IMR-90 (cell line): ENCODE results near the gene NKX2-3. TPM values are rescaled to one million over a fixed set of nuclear protein-coding genes. Genes with fewer than 3 reads are reported as not detected.
A peak's percentile ranks its signal among the peaks of the same experiment; 100 is the strongest.

Source experiments
- ATAC-seq: fragments of 200-7000 bp; cut with Tn5 transposase; 2 replicates; pipeline ENCODE4 v1.9.1; 2020; ENCODE audit warnings: low read depth, mild to moderate bottlenecking, moderate library complexity
- BruUV-seq: library from RNA; stranded (reverse); fragments of 400-500 nt; replicated peaks from 2 replicates; lab custom pipeline; 2021; lab: Mats Ljungman, UMichigan
- CTCF ChIA-PET: fragments of 300-600 bp; formaldehyde crosslinking; extraction: SDS; loops from one replicate; lab custom pipeline; 2021; ENCODE audit warnings: antibody characterized with exemption; lab: Yijun Ruan, JAX
- POLR2A ChIA-PET: fragments of 300-600 bp; sonication (Branson Sonifier 250); formaldehyde crosslinking; loops from one replicate; lab custom pipeline; 2022; ENCODE audit warnings: antibody characterized with exemption; ENCODE audit not compliant: unreplicated experiment; lab: Charles Lee
- DNase-seq: peaks from one replicate; pipeline ENCODE4 v3.0.0; 2013
- H2AFZ ChIP-seq: replicated peaks from 2 replicates; pipeline ENCODE3; 2013; ENCODE audit warnings: low read length, mild to moderate bottlenecking; ENCODE audit not compliant: poor library complexity
- H2AK5ac ChIP-seq: 2 replicates; pipeline ENCODE4 v1.6.1; 2013; ENCODE audit warnings: low read depth, low read length, inconsistent platforms
- H2AK9ac ChIP-seq: replicated peaks from 2 replicates; pipeline ENCODE3; 2013; ENCODE audit warnings: mild to moderate bottlenecking, low read depth, low read length, moderate library complexity; ENCODE audit not compliant: poor library complexity
- H2BK120ac ChIP-seq: 2 replicates; pipeline ENCODE4 v1.6.1; 2013; ENCODE audit warnings: low read depth, low read length, inconsistent platforms
- H2BK15ac ChIP-seq: 3 replicates; pipeline ENCODE4 v1.6.1; 2013; ENCODE audit warnings: low read depth, low read length, inconsistent platforms
- H2BK20ac ChIP-seq: 2 replicates; pipeline ENCODE4 v1.6.1; 2013; ENCODE audit warnings: low read depth, mild to moderate bottlenecking, inconsistent platforms, low read length, moderate library complexity
- H2BK5ac ChIP-seq: 2 replicates; pipeline ENCODE4 v1.6.1; 2013; ENCODE audit warnings: mild to moderate bottlenecking, low read depth, low read length, inconsistent platforms; ENCODE audit not compliant: poor library complexity, severe bottlenecking
- H3K14ac ChIP-seq: replicated peaks from 2 replicates; pipeline ENCODE4 v1.6.1; 2013; ENCODE audit warnings: low read depth, low read length, inconsistent platforms
- H3K18ac ChIP-seq: 2 replicates; pipeline ENCODE4 v1.6.1; 2013; ENCODE audit warnings: low read depth, low read length, control low read depth
- H3K23ac ChIP-seq: 2 replicates; pipeline ENCODE4 v1.6.1; 2013; ENCODE audit warnings: low read depth, low read length, inconsistent platforms
- H3K27ac ChIP-seq: 2 replicates; pipeline ENCODE4 v1.5.1; 2013; ENCODE audit warnings: mild to moderate bottlenecking, control low read depth, low read length; ENCODE audit not compliant: insufficient read depth
- H3K27me3 ChIP-seq: 2 replicates; pipeline ENCODE4 v1.6.1; 2013; ENCODE audit warnings: low read length; ENCODE audit not compliant: control insufficient read depth, insufficient read depth
- H3K36me3 ChIP-seq: 2 replicates; pipeline ENCODE4 v1.6.1; 2013; ENCODE audit warnings: low read length, mixed read lengths; ENCODE audit not compliant: control insufficient read depth, insufficient read depth
- H3K4ac ChIP-seq: 2 replicates; pipeline ENCODE4 v1.6.1; 2013; ENCODE audit warnings: low read depth, low read length, inconsistent platforms
- H3K4me1 ChIP-seq: 2 replicates; pipeline ENCODE4 v1.6.1; 2013; ENCODE audit warnings: low read length, mixed read lengths; ENCODE audit not compliant: control insufficient read depth, insufficient read depth
- H3K4me2 ChIP-seq: 2 replicates; pipeline ENCODE4 v1.6.1; 2013; ENCODE audit warnings: low read depth, mild to moderate bottlenecking, control low read depth, low read length, moderate library complexity
- H3K4me3 ChIP-seq: 2 replicates; pipeline ENCODE4 v1.5.1; 2013; ENCODE audit warnings: low read depth, mild to moderate bottlenecking, control low read depth, low read length, moderate library complexity; ENCODE audit not compliant: insufficient read depth
- H3K56ac ChIP-seq: 2 replicates; pipeline ENCODE4 v1.6.1; 2013; ENCODE audit warnings: low read length, inconsistent platforms; ENCODE audit not compliant: insufficient read depth; ENCODE audit errors: extremely low read depth
- H3K79me1 ChIP-seq, 2 experiments: 2 replicates each; pipeline ENCODE4 v1.6.1; 2013; ENCODE audit warnings: low read length in 2 of 2, inconsistent platforms in 1 of 2, low read depth in 1 of 2
- H3K9ac ChIP-seq: 2 replicates; pipeline ENCODE4 v1.6.1; 2013; ENCODE audit warnings: low read depth, low read length, control low read depth
- H3K9me1 ChIP-seq: 2 replicates; pipeline ENCODE4 v1.6.1; 2013; ENCODE audit warnings: low read length, inconsistent platforms; ENCODE audit not compliant: insufficient read depth
- H3K9me3 ChIP-seq: 2 replicates; pipeline ENCODE4 v1.6.1; 2013; ENCODE audit warnings: low read length; ENCODE audit not compliant: control insufficient read depth, insufficient read depth
- H4K20me1 ChIP-seq: 2 replicates; pipeline ENCODE4 v1.6.1; 2013; ENCODE audit warnings: low read length, inconsistent platforms; ENCODE audit not compliant: insufficient read depth
- H4K5ac ChIP-seq: 2 replicates; pipeline ENCODE4 v1.6.1; 2013; ENCODE audit warnings: mild to moderate bottlenecking, low read depth, low read length, control low read depth
- H4K8ac ChIP-seq, 2 experiments: 2 replicates each; pipeline ENCODE4 v1.6.1; 2013; ENCODE audit warnings: low read depth in 2 of 2, low read length in 2 of 2, control low read depth in 1 of 2, inconsistent platforms in 1 of 2
- H4K91ac ChIP-seq: 2 replicates; pipeline ENCODE4 v1.6.1; 2013; ENCODE audit warnings: low read depth, low read length, inconsistent platforms; ENCODE audit not compliant: insufficient read depth
- CEBPB ChIP-seq: IDR thresholded peaks from 2 replicates; pipeline ENCODE4 v1.6.1; 2012; ENCODE audit warnings: low read depth, low read length, improper control_type of control experiment
- FOS ChIP-seq: fragments of 150-350 bp; IDR thresholded peaks from 2 replicates; pipeline ENCODE4 v1.6.1; 2016; ENCODE audit warnings: low read depth, low read length
- MAFK ChIP-seq: IDR thresholded peaks from 2 replicates; pipeline ENCODE4 v1.6.1; 2012; ENCODE audit warnings: low read depth, low read length, improper control_type of control experiment
- MAZ ChIP-seq: IDR thresholded peaks from 2 replicates; pipeline ENCODE4 v1.6.1; 2012; ENCODE audit warnings: low read depth, mild to moderate bottlenecking, low read length, improper control_type of control experiment, moderate library complexity, borderline replicate concordance
- MXI1 ChIP-seq: IDR thresholded peaks from 2 replicates; pipeline ENCODE4 v1.6.1; 2012; ENCODE audit warnings: low read depth, mild to moderate bottlenecking, low read length, moderate library complexity, borderline replicate concordance
- NFE2L2 ChIP-seq: fragments of 150-350 bp; IDR thresholded peaks from 2 replicates; pipeline ENCODE4 v1.6.1; 2016; ENCODE audit warnings: low read depth, mild to moderate bottlenecking, low read length
- POLR2A ChIP-seq: IDR thresholded peaks from 2 replicates; pipeline ENCODE4 v1.6.1; 2012; ENCODE audit warnings: mild to moderate bottlenecking, low read depth, low read length
- RCOR1 ChIP-seq: IDR thresholded peaks from 2 replicates; pipeline ENCODE4 v1.6.1; 2012; ENCODE audit warnings: mild to moderate bottlenecking, low read length, improper control_type of control experiment; ENCODE audit not compliant: insufficient replicate concordance
- RFX5 ChIP-seq: IDR thresholded peaks from 2 replicates; pipeline ENCODE4 v1.8.0; 2012; ENCODE audit warnings: low read depth, mild to moderate bottlenecking, low read length, moderate library complexity
- SMC3 ChIP-seq: fragments of 150-350 bp; IDR thresholded peaks from 2 replicates; pipeline ENCODE4 v1.6.1; 2016; ENCODE audit warnings: low read depth, mild to moderate bottlenecking, antibody characterized with exemption, low read length, moderate library complexity
- WGBS, 2 experiments: methylation state at CpG; one replicate each; pipeline versions ENCODE4 v1.1.5 to v1.1.7; 2013; ENCODE audit warnings: missing lambda C conversion rate in 2 of 2; ENCODE audit not compliant: insufficient read length in 1 of 2; ENCODE audit errors: extremely low coverage in 2 of 2; 5-methylcytosine and 5-hydroxymethylcytosine counted together
- dilution Hi-C: fragments of 300-500 bp; cut with HindIII; formaldehyde crosslinking; loops from one replicate; pipeline ENCODE4 v1.14.3; 2018; ENCODE audit warnings: low sequenced_read_pairs; ENCODE audit not compliant: unreplicated experiment
- in situ Hi-C: fragments of 300-500 bp; cut with MboI; formaldehyde crosslinking; loops from 3 replicates; pipeline ENCODE4 v1.14.3; 2019; ENCODE audit warnings: low sequenced_read_pairs, inconsistent platforms, mixed read lengths
- intact Hi-C: fragments of 100-400 bp; cut with micrococcal nuclease; formaldehyde crosslinking; loops from 2 replicates; pipeline ENCODE4 v1.10.0; 2022
- polyA plus RNA-seq, 3 experiments: library from polyadenylated mRNA; depleted of rRNA; stranded (reverse); fragments of >200 nt; gene quantifications; 2 replicates each; pipeline ENCODE4 v1.2.3, GENCODE V29; 2012; ENCODE audit warnings: low replicate concordance in 1 of 3
- total RNA-seq: library from RNA; depleted of rRNA; stranded (reverse); fragments of >200 nt; gene quantifications from 2 replicates; pipeline ENCODE4 v1.2.3, GENCODE V29; 2012
- TF ChIP-seq, protein P1 (sequence below): fragments of 150-350 bp; IDR thresholded peaks from 2 replicates; pipeline ENCODE4 v1.6.1; 2017; ENCODE audit warnings: mild to moderate bottlenecking, antibody characterized with exemption, low read length, low read depth
- TF ChIP-seq, protein P2 (sequence below): fragments of 150-350 bp; IDR thresholded peaks from 2 replicates; pipeline ENCODE4 v1.6.1; 2016; ENCODE audit warnings: low read depth, mild to moderate bottlenecking, low read length, moderate library complexity, borderline replicate concordance
- TF ChIP-seq, protein P3 (sequence below): conservative IDR thresholded peaks from 2 replicates; pipeline ENCODE4 v1.5.1; 2012; ENCODE audit warnings: mild to moderate bottlenecking, low read depth, low read length, improper control_type of control experiment

Gene NKX2-3
- total and polyA plus RNA-seq, 2 of the 4 experiments (the other 2 are of a cell fraction) = not detected

DNA sequence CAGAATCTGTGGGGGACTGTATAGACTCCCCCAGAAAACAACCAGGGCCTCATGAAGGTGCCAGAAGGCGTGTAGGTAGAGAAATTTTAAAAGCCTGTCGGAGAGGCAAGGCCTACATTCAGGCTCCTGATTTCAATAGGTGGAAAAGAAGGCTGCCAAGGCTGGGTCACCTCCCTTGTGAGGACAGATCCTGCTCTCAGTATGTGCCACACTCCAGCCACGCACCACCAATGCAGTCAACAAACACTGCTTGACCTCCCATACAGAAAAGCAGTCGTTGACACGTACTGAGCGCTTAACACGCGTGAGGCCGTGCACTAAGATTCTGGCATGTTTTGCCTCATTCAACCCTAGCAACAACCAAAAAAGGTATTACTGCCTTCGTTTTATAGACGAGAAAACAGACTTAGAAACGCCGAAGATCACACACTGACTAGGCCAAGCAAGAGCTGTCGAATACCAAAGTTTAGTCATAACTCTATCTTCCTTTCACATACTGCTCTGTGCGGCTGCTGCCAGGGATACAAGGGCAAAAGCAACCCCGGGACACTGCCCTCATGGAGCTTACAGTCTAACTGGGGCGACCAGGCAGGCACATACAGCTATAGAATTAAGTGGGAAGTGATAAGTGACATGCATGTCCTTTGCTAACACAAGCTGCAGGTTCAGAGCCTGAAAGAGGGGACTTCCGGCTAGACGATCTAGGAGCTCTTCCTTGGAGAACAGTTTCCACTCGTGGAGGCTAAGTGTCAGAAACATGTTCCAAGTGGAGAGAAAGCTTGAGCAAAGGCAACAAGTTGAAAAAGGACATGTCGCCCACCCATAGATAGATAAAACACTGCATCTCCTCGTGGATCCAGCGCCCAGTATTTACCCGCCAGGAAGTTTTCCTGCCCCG is 797 bp upstream of the NKX2-3 start:
- H3K23ac ChIP-seq = no peak overlapping the region
- ATAC-seq = no peak
- 54% methylated on average over 15 of the region's 25 CpGs; no CpG with 5 or more reads in 1 of the 2 experiments for WGBS, 2 experiments
- no peak overlapping the region for H4K5ac ChIP-seq
- H3K14ac ChIP-seq = no peak overlapping the region
- in situ Hi-C loops (no loop called here), intact Hi-C loops (no loop called here), dilution Hi-C loops (no loop called here)
- no peak overlapping the region for H4K91ac ChIP-seq
- H3K4me2 ChIP-seq = no peak overlapping the region
- ChIA-PET POLR2A (no interaction called here), CTCF (no interaction called here)
- no peaks in the 10 kb centered on the region for H3K79me1 ChIP-seq
- TF ChIP-seq MAZ (no peak), NFE2L2 (no peak), MAFK (no peak), RCOR1 (no peak), POLR2A (no peak), FOS (no peak), SMC3 (no peak), CEBPB (no peak), RFX5 (no peak), MXI1 (no peak)
- TF ChIP-seq, protein P1, sequence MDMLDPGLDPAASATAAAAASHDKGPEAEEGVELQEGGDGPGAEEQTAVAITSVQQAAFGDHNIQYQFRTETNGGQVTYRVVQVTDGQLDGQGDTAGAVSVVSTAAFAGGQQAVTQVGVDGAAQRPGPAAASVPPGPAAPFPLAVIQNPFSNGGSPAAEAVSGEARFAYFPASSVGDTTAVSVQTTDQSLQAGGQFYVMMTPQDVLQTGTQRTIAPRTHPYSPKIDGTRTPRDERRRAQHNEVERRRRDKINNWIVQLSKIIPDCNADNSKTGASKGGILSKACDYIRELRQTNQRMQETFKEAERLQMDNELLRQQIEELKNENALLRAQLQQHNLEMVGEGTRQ = no peak
- TF ChIP-seq, protein P2, sequence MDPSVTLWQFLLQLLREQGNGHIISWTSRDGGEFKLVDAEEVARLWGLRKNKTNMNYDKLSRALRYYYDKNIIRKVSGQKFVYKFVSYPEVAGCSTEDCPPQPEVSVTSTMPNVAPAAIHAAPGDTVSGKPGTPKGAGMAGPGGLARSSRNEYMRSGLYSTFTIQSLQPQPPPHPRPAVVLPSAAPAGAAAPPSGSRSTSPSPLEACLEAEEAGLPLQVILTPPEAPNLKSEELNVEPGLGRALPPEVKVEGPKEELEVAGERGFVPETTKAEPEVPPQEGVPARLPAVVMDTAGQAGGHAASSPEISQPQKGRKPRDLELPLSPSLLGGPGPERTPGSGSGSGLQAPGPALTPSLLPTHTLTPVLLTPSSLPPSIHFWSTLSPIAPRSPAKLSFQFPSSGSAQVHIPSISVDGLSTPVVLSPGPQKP = no peak
- TF ChIP-seq, protein P3, sequence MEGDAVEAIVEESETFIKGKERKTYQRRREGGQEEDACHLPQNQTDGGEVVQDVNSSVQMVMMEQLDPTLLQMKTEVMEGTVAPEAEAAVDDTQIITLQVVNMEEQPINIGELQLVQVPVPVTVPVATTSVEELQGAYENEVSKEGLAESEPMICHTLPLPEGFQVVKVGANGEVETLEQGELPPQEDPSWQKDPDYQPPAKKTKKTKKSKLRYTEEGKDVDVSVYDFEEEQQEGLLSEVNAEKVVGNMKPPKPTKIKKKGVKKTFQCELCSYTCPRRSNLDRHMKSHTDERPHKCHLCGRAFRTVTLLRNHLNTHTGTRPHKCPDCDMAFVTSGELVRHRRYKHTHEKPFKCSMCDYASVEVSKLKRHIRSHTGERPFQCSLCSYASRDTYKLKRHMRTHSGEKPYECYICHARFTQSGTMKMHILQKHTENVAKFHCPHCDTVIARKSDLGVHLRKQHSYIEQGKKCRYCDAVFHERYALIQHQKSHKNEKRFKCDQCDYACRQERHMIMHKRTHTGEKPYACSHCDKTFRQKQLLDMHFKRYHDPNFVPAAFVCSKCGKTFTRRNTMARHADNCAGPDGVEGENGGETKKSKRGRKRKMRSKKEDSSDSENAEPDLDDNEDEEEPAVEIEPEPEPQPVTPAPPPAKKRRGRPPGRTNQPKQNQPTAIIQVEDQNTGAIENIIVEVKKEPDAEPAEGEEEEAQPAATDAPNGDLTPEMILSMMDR = no peak
- peak overlapping the region; percentile 46 for H2AFZ ChIP-seq
- peaks cover 95% of the 10 kb centered on the region for H3K27me3 ChIP-seq
- no peak overlapping the region for H2AK9ac ChIP-seq
- H4K8ac ChIP-seq = no peak overlapping the region
- no peaks in the 10 kb centered on the region for H3K36me3 ChIP-seq
- no peak overlapping the region for H3K4ac ChIP-seq
- H2BK120ac ChIP-seq = no peak overlapping the region
- H3K4me1 ChIP-seq = peaks cover 4% of the 10 kb centered on the region; the same call in 1 of the 2 replicates
- H2AK5ac ChIP-seq = no peak overlapping the region
- H3K4me3 ChIP-seq = no peak overlapping the region
- H2BK15ac ChIP-seq = no peak overlapping the region
- no peak overlapping the region for H2BK5ac ChIP-seq
- H3K56ac ChIP-seq = no peak overlapping the region
- H3K18ac ChIP-seq = no peak overlapping the region
- H3K27ac ChIP-seq = no peak overlapping the region
- H3K9ac ChIP-seq = no peak overlapping the region
- peaks cover 5% of the 10 kb centered on the region; the same call in 1 of the 2 replicates for H4K20me1 ChIP-seq
- H2BK20ac ChIP-seq = no peak overlapping the region
- no peak for DNase-seq
- peaks cover 26% of the 10 kb centered on the region for H3K9me3 ChIP-seq
- no TSS peak for BruUV-seq
- H3K9me1 ChIP-seq = no peaks in the 10 kb centered on the region
